Suprapubic skin (tissue), 4 donors: ENCODE data around the gene ERAP2. TPM values are rescaled to one million over a fixed set of nuclear protein-coding genes. Genes with fewer than 3 reads are reported as not detected.
"Not testable (repeated sequence)": the region's sequence is repeated elsewhere in the genome, so short reads cannot be mapped to it uniquely, and the experiment has no call there.

Experiments
- DNase-seq, 2 donors: peaks; one replicate each; pipeline ENCODE4 v3.0.0-alpha.2; 2019; ENCODE audit warnings: low spot score in 2 of 2
- H3K27ac ChIP-seq: fragments of 200-600 bp; sonication (generic); one replicate; pipeline ENCODE4 v1.5.1; 2019
- H3K27me3 ChIP-seq: fragments of 200-600 bp; sonication (generic); one replicate; pipeline ENCODE4 v1.5.1; 2019
- H3K36me3 ChIP-seq: fragments of 200-600 bp; sonication (generic); one replicate; pipeline ENCODE4 v1.5.1; 2019
- H3K4me1 ChIP-seq: fragments of 200-600 bp; sonication (generic); one replicate; pipeline ENCODE4 v1.5.1; 2019
- H3K4me3 ChIP-seq: fragments of 200-600 bp; sonication (generic); one replicate; pipeline ENCODE4 v1.5.1; 2019; ENCODE audit warnings: mild to moderate bottlenecking
- H3K9me3 ChIP-seq: fragments of 200-600 bp; sonication (generic); one replicate; pipeline ENCODE4 v1.5.1; 2019
- CTCF ChIP-seq, 2 donors: fragments of 200-600 bp in 1 of 2; fragments of 450-650 bp in 1 of 2; sonication (generic) in 1 of 2; IDR thresholded peaks; one replicate each; pipeline ENCODE4 v1.5.1; 2016 to 2019; ENCODE audit warnings: antibody characterized with exemption in 2 of 2, mild to moderate bottlenecking in 1 of 2, moderate library complexity in 1 of 2
- EP300 ChIP-seq: sonication (generic); formaldehyde crosslinking; IDR thresholded peaks from one replicate; pipeline ENCODE4 v1.6.1; 2017; ENCODE audit warnings: antibody characterized with exemption
- POLR2A ChIP-seq, 2 donors: fragments of 450-650 bp; IDR thresholded peaks; one replicate each; pipeline ENCODE4 v1.6.1; 2017; ENCODE audit warnings: antibody characterized with exemption in 2 of 2, mild to moderate bottlenecking in 2 of 2, moderate library complexity in 2 of 2
- POLR2AphosphoS5 ChIP-seq, 3 donors: sonication (generic); formaldehyde crosslinking; IDR thresholded peaks; one replicate each; pipeline ENCODE4 v1.6.1; 2017; ENCODE audit warnings: antibody characterized with exemption in 3 of 3
- WGBS: methylation state at CpG from one replicate; pipeline ENCODE4 v1.1.5; 2018; 5-methylcytosine and 5-hydroxymethylcytosine counted together
- total RNA-seq, 4 donors: library from RNA; depleted of rRNA; stranded (reverse); fragments of >200 nt; gene quantifications; one replicate each; pipeline ENCODE4 v1.1.0, GENCODE V29; 2016

Gene ERAP2
- total RNA-seq, 4 donors from 2014 or later: 9.0 to 14.0 (median 11.5) TPM

- no peak for DNase-seq
- WGBS: 97% methylated on average over 2 of the region's 2 CpGs
- Histone ChIP-seq H3K27me3 (no peaks in the 10 kb centered on the region), H3K9me3 (no peaks in the 10 kb centered on the region), H3K4me3 (no peak overlapping the region), H3K36me3 (no peaks in the 10 kb centered on the region), H3K4me1 (peaks cover 17% of the 10 kb centered on the region), H3K27ac (no peak overlapping the region)
- TF ChIP-seq EP300 (no peak), POLR2A (IDR thresholded peaks at IDR 0.05) (no peak), CTCF (IDR thresholded peaks at IDR 0.05) (no peak), POLR2AphosphoS5 (IDR thresholded peaks at IDR 0.05) (no peak)
Observed at GRCh38 chr5:96874631-96875030, 1.7 kb upstream of the ERAP2 start.

- peak overlapping the region; percentile 73 for H3K4me3 ChIP-seq
- TF ChIP-seq CTCF (IDR thresholded peaks at IDR 0.05) (no peak), POLR2A (IDR thresholded peaks at IDR 0.05) (no peak), EP300 (no peak), POLR2AphosphoS5 (IDR thresholded peaks at IDR 0.05) (no peak)
- no peaks in the 10 kb centered on the region for H3K27me3 ChIP-seq
- no peaks in the 10 kb centered on the region for H3K9me3 ChIP-seq
- H3K36me3 ChIP-seq: no peaks in the 10 kb centered on the region
- WGBS: 8% methylated on average over 4 of the region's 4 CpGs
- no peak for DNase-seq
- H3K4me1 ChIP-seq: peaks cover 26% of the 10 kb centered on the region
- H3K27ac ChIP-seq: peak overlapping the region; percentile 86
Observed at GRCh38 chr5:96875791-96876291, 459 bp upstream of the ERAP2 start.

- H3K4me3 ChIP-seq: peak overlapping the region; percentile 73
- WGBS: 8% methylated on average over 12 of the region's 12 CpGs
- not testable (repeated sequence) for H3K9me3 ChIP-seq, H3K27me3 ChIP-seq, DNase-seq, H3K36me3 ChIP-seq
- peak overlapping the region; percentile 86 for H3K27ac ChIP-seq
- peaks cover 31% of the 10 kb centered on the region for H3K4me1 ChIP-seq
Observed at GRCh38 chr5:96876977-96877469, 723 bp downstream of the ERAP2 start.

GRCh38 chr5:96879665-96880064 lies 3.4 kb downstream of the ERAP2 start:
- DNase-seq: no peak
- Histone ChIP-seq H3K9me3 (no peaks in the 10 kb centered on the region), H3K4me3 (no peak overlapping the region), H3K36me3 (peaks cover 2% of the 10 kb centered on the region), H3K4me1 (peaks cover 31% of the 10 kb centered on the region), H3K27me3 (no peaks in the 10 kb centered on the region), H3K27ac (no peak overlapping the region)
- no peak for TF ChIP-seq EP300
- no peak for TF ChIP-seq CTCF (IDR thresholded peaks at IDR 0.05)
- TF ChIP-seq POLR2AphosphoS5 (IDR thresholded peaks at IDR 0.05): no peak
- no peak for TF ChIP-seq POLR2A (IDR thresholded peaks at IDR 0.05)
- WGBS: 80% methylated on average over 3 of the region's 3 CpGs

- H3K4me1 ChIP-seq: peaks cover 31% of the 10 kb centered on the region
- H3K36me3 ChIP-seq: peaks cover 6% of the 10 kb centered on the region
- TF ChIP-seq POLR2AphosphoS5 (IDR thresholded peaks at IDR 0.05): no peak
- no peak overlapping the region for H3K27ac ChIP-seq
- 90% methylated on average over 4 of the region's 4 CpGs for WGBS
- no peak overlapping the region for H3K4me3 ChIP-seq
- no peaks in the 10 kb centered on the region for H3K9me3 ChIP-seq
- H3K27me3 ChIP-seq: no peaks in the 10 kb centered on the region
- DNase-seq: no peak
Observed at GRCh38 chr5:96880444-96881164, 4.3 kb downstream of the ERAP2 start.

- TF ChIP-seq CTCF (IDR thresholded peaks at IDR 0.05) (no peak), EP300 (no peak), POLR2A (IDR thresholded peaks at IDR 0.05) (no peak), POLR2AphosphoS5 (IDR thresholded peaks at IDR 0.05) (no peak)
- Histone ChIP-seq H3K27me3 (no peaks in the 10 kb centered on the region), H3K9me3 (no peaks in the 10 kb centered on the region), H3K4me1 (peaks cover 30% of the 10 kb centered on the region), H3K4me3 (no peak overlapping the region), H3K27ac (no peak overlapping the region), H3K36me3 (peaks cover 6% of the 10 kb centered on the region)
- no peak for DNase-seq
- WGBS: 80% methylated on average over 2 of the region's 2 CpGs
Observed at GRCh38 chr5:96881511-96882115, 5.3 kb downstream of the ERAP2 start.
